Uterus (tissue), 4 donors: ENCODE data around the gene TMEM272. TPM values are rescaled to one million over a fixed set of nuclear protein-coding genes. Genes with fewer than 3 reads are reported as not detected.

Experiments used
- DNase-seq, 2 donors: peaks; one replicate each; pipeline ENCODE4 v3.0.0-alpha.2; 2019 to 2020
- H3K27ac ChIP-seq, 2 donors: fragments of 200-600 bp; sonication (generic); 1 replicate in 1 of 2; 2 replicates in 1 of 2; pipeline ENCODE4 v1.5.1; 2016 to 2018
- H3K27me3 ChIP-seq, 2 donors: fragments of 200-600 bp; sonication (generic); one replicate each; pipeline ENCODE4 v1.5.1; 2018 to 2019; ENCODE audit warnings: control low read depth in 1 of 2
- H3K36me3 ChIP-seq, 2 donors: fragments of 200-600 bp; sonication (generic); one replicate each; pipeline ENCODE4 v1.5.1; 2019; ENCODE audit warnings: control low read depth in 1 of 2
- H3K4me1 ChIP-seq, 2 donors: fragments of 200-600 bp; sonication (generic); one replicate each; pipeline ENCODE4 v1.5.1; 2018 to 2019; ENCODE audit warnings: control low read depth in 1 of 2
- H3K4me3 ChIP-seq, 2 donors: fragments of 200-600 bp; sonication (generic); 1 replicate in 1 of 2; 2 replicates in 1 of 2; pipeline ENCODE4 v1.5.1; 2018 to 2019; ENCODE audit warnings: mild to moderate bottlenecking in 1 of 2
- H3K9me3 ChIP-seq, 2 donors: fragments of 200-600 bp; sonication (generic); one replicate each; pipeline ENCODE4 v1.5.1; 2019; ENCODE audit warnings: control low read depth in 1 of 2
- POLR2A ChIP-seq, 2 donors: fragments of 450-650 bp; IDR thresholded peaks; one replicate each; pipeline ENCODE4 v1.6.1; 2016; ENCODE audit warnings: antibody characterized with exemption in 2 of 2, mild to moderate bottlenecking in 1 of 2, moderate library complexity in 1 of 2
- intact Hi-C: fragments of 100-400 bp; cut with DNase I; formaldehyde crosslinking; loops from one replicate; pipeline ENCODE4 v1.15.1; 2023; ENCODE audit warnings: low total_unique reads
- total RNA-seq, 4 donors: library from RNA; depleted of rRNA in 3 of 4; stranded (reverse); fragments of >200 nt in 3 of 4; gene quantifications; one replicate each; pipeline versions ENCODE4 v1.1.0 to v1.2.4, GENCODE V29; 2014 to 2023
- TF ChIP-seq, protein P1 (sequence below), 4 experiments: fragments of 200-600 bp in 2 of 4; fragments of 450-650 bp in 2 of 4; sonication (generic) in 2 of 4; IDR thresholded peaks; one replicate each; pipeline ENCODE4 v1.5.1; 2016 to 2019; ENCODE audit warnings: antibody characterized with exemption in 4 of 4, mild to moderate bottlenecking in 2 of 4, moderate library complexity in 1 of 4
- donor health status: DM: yes; HTN: yes; CAD: no.

Gene TMEM272
- total RNA-seq, 4 donors from 2014 or later, result 0.14 to 0.52 TPM; not detected in 2

DNA sequence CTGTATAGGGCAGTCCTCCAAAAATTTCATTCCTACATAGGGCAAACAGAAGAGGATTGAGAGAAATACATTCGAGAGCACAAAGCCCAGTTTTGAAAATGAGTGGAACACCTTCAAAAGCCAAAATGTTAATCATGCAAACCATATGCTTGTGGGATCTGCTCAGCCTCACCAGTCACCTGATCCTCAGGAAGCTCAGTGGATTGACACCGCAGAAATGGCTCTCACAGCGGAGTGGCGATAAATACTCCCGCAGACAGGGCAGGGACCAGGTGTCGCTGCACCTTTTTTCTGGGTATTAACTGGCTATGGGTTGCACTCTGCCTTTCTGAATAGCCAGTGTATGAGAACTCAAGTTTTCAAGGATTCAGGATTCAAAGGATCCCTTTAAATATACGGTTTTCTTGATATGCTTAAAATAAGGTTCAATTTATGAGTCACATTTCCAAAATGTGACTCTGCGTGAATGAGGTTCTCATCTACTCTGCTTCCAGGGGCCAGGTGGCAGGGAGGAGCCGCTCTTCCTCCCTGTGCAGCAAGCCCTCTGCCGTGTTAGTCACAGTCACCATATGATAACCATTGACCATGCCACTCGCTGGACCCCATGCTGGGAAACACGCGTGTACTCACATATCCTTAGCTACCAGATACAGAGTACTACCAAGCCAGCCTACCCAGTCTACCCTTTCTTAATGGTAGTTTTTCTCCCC lies 22.7 kb downstream of the TMEM272 start:
- TF ChIP-seq, protein P1, sequence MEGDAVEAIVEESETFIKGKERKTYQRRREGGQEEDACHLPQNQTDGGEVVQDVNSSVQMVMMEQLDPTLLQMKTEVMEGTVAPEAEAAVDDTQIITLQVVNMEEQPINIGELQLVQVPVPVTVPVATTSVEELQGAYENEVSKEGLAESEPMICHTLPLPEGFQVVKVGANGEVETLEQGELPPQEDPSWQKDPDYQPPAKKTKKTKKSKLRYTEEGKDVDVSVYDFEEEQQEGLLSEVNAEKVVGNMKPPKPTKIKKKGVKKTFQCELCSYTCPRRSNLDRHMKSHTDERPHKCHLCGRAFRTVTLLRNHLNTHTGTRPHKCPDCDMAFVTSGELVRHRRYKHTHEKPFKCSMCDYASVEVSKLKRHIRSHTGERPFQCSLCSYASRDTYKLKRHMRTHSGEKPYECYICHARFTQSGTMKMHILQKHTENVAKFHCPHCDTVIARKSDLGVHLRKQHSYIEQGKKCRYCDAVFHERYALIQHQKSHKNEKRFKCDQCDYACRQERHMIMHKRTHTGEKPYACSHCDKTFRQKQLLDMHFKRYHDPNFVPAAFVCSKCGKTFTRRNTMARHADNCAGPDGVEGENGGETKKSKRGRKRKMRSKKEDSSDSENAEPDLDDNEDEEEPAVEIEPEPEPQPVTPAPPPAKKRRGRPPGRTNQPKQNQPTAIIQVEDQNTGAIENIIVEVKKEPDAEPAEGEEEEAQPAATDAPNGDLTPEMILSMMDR (IDR thresholded peaks at IDR 0.05), result no peak
- no peak for TF ChIP-seq POLR2A (IDR thresholded peaks at IDR 0.05)
- Histone ChIP-seq H3K36me3 (no peaks in the 10 kb centered on the region), H3K9me3 (no peaks in the 10 kb centered on the region), H3K4me1 (no peaks in the 10 kb centered on the region), H3K27ac (no peak overlapping the region), H3K27me3 (no peaks in the 10 kb centered on the region), H3K4me3 (no peak overlapping the region)
- DNase-seq, result no peak
- intact Hi-C loops, result no loop called here

GRCh38 chr13:51821606-51822005 lies 23.4 kb downstream of the TMEM272 start:
- no peak for DNase-seq

GRCh38 chr13:51820016-51820597 lies 24.9 kb downstream of the TMEM272 start:
- no peak for DNase-seq
- intact Hi-C loops, result no loop called here
- no peaks in the 10 kb centered on the region for H3K4me1 ChIP-seq
- H3K27ac ChIP-seq, result no peak overlapping the region
- no peaks in the 10 kb centered on the region for H3K36me3 ChIP-seq
- no peak overlapping the region for H3K4me3 ChIP-seq
- H3K9me3 ChIP-seq, result no peaks in the 10 kb centered on the region
- TF ChIP-seq POLR2A (IDR thresholded peaks at IDR 0.05), result no peak
- TF ChIP-seq, protein P1 (IDR thresholded peaks at IDR 0.05), result no peak
- H3K27me3 ChIP-seq, result no peaks in the 10 kb centered on the region

More at GRCh38 chr13:51821606-51822005, 23.4 kb downstream of the TMEM272 start:
- Histone ChIP-seq H3K4me1 (no peaks in the 10 kb centered on the region), H3K4me3 (no peak overlapping the region), H3K9me3 (no peaks in the 10 kb centered on the region), H3K27me3 (no peaks in the 10 kb centered on the region), H3K36me3 (no peaks in the 10 kb centered on the region), H3K27ac (no peak overlapping the region)
- intact Hi-C loops, result no loop called here
- TF ChIP-seq, protein P1 (IDR thresholded peaks at IDR 0.05), result no peak
- TF ChIP-seq POLR2A (IDR thresholded peaks at IDR 0.05), result no peak

- Histone ChIP-seq H3K4me3 (no peak overlapping the region), H3K27ac (no peak overlapping the region), H3K9me3 (no peaks in the 10 kb centered on the region), H3K4me1 (no peaks in the 10 kb centered on the region), H3K27me3 (no peaks in the 10 kb centered on the region), H3K36me3 (no peaks in the 10 kb centered on the region)
- no peak for TF ChIP-seq POLR2A (IDR thresholded peaks at IDR 0.05)
- TF ChIP-seq, protein P1 (IDR thresholded peaks at IDR 0.05), result no peak
- intact Hi-C loops, result loop anchor here (10.0 kb wide), 1 partner anchor 305 kb away; the partner anchor contains the start of gene NEK5
- no peak for DNase-seq
These were observed 25.4 kb downstream of the TMEM272 start for GRCh38 chr13:51819544-51819943.

- intact Hi-C loops, result loop anchor here (10.0 kb wide), 1 partner anchor 306 kb away; the partner anchor contains the start of gene NEK5
- Histone ChIP-seq H3K27ac (no peak overlapping the region), H3K4me1 (no peaks in the 10 kb centered on the region), H3K4me3 (no peak overlapping the region), H3K27me3 (no peaks in the 10 kb centered on the region), H3K9me3 (no peaks in the 10 kb centered on the region), H3K36me3 (no peaks in the 10 kb centered on the region)
- TF ChIP-seq POLR2A (IDR thresholded peaks at IDR 0.05), result no peak
- TF ChIP-seq, protein P1 (IDR thresholded peaks at IDR 0.05), result no peak
- DNase-seq, result no peak
These were observed 26.0 kb downstream of the TMEM272 start for GRCh38 chr13:51818781-51819511.
